K562 (cell line): ENCODE results near the gene C12orf60. TPM values are rescaled to one million over a fixed set of nuclear protein-coding genes. Genes with fewer than 3 reads are reported as not detected.

Source experiments
- ATAC-seq: fragments of 200-7000 bp; cut with Tn5 transposase; 3 replicates; pipeline ENCODE4 v1.9.1; 2020; ENCODE audit warnings: moderate library complexity
- BruUV-seq: library from RNA; stranded (reverse); fragments of 400-500 nt; replicated peaks from 2 replicates; lab custom pipeline; 2021; lab: Mats Ljungman, UMichigan
- CTCF ChIA-PET: fragments of 300-600 bp; formaldehyde crosslinking; extraction: SDS; loops from one replicate; lab custom pipeline; 2021; ENCODE audit warnings: low intra/inter-chr PET ratio; lab: Yijun Ruan, JAX
- POLR2A ChIA-PET: fragments of 300-600, 350-650 bp; sonication (Branson Sonifier 250); formaldehyde crosslinking; extraction: SDS; loops from one replicate; lab custom pipeline; 2021; ENCODE audit warnings: antibody characterized with exemption, inconsistent platforms; lab: Yijun Ruan, JAX
- DNase-seq, 4 experiments: peaks; one replicate each; pipeline versions ENCODE4 v3.0.0 to v3.0.0-alpha.2; 2011 to 2018; ENCODE audit warnings: low spot score in 3 of 4, mixed read lengths in 3 of 4; ENCODE audit errors: extremely low read depth in 1 of 4
- FAIRE-seq: peaks from 2 replicates; lab custom pipeline; 2011; peaks lifted over from hg19 to GRCh38; lab: Jason Lieb, UNC
- H2AFZ ChIP-seq: 2 replicates; pipeline ENCODE4 v1.6.0; 2011; ENCODE audit warnings: low read depth, low read length, control low read depth, inconsistent platforms
- H3K27ac ChIP-seq: fragments of 200-600 bp; 3 replicates; pipeline ENCODE4 v1.8.0; 2011; ENCODE audit warnings: low read depth, mild to moderate bottlenecking, control low read depth, inconsistent platforms, low read length, moderate library complexity, mixed read lengths; ENCODE audit errors: extremely low read depth
- H3K27me3 ChIP-seq, 2 experiments: fragments of 300-600 bp in 1 of 2; 2 replicates in 1 of 2; 3 replicates in 1 of 2; pipeline versions ENCODE4 v1.6.0 to v1.8.0; 2011; ENCODE audit warnings: inconsistent platforms in 2 of 2, low read length in 2 of 2, mild to moderate bottlenecking in 1 of 2, mixed read lengths in 1 of 2, moderate library complexity in 1 of 2; ENCODE audit not compliant: control insufficient read depth in 2 of 2, insufficient read depth in 2 of 2
- H3K36me3 ChIP-seq: fragments of 300-600 bp; 3 replicates; pipeline ENCODE4 v1.8.0; 2011; ENCODE audit warnings: mild to moderate bottlenecking, low read length, inconsistent platforms; ENCODE audit not compliant: control insufficient read depth, insufficient read depth
- H3K4me1 ChIP-seq, 2 experiments: fragments of 200-600 bp in 1 of 2; replicated peaks in 1 of 2; 2 replicates in 1 of 2; 3 replicates in 1 of 2; pipeline versions ENCODE4 v1.5.1 to v1.8.0; 2011; ENCODE audit warnings: inconsistent platforms in 2 of 2, low read length in 2 of 2, mild to moderate bottlenecking in 1 of 2, mixed read lengths in 1 of 2, moderate library complexity in 1 of 2; ENCODE audit not compliant: control insufficient read depth in 2 of 2, insufficient read depth in 2 of 2
- H3K4me2 ChIP-seq: 2 replicates; pipeline ENCODE4 v1.6.1; 2011; ENCODE audit warnings: low read length, control low read depth, inconsistent platforms, mixed read lengths; ENCODE audit not compliant: insufficient read depth
- H3K4me3 ChIP-seq: fragments of 200-600 bp; sonication (generic), shearing (Covaris generic); 2 replicates; pipeline ENCODE4 v1.5.1; 2016; ENCODE audit warnings: control low read depth, inconsistent platforms
- H3K79me2 ChIP-seq: fragments of 200-600 bp; 3 replicates; pipeline ENCODE4 v1.8.0; 2011; ENCODE audit warnings: low read length, inconsistent platforms; ENCODE audit not compliant: control insufficient read depth, insufficient read depth
- H3K9ac ChIP-seq, 2 experiments: 2 replicates each; pipeline versions ENCODE4 v1.6.0 to v1.6.1; 2011; ENCODE audit warnings: low read depth in 2 of 2, low read length in 2 of 2, control low read depth in 1 of 2, inconsistent platforms in 1 of 2, mild to moderate bottlenecking in 1 of 2, mixed read lengths in 1 of 2; ENCODE audit not compliant: insufficient read depth in 1 of 2
- H3K9me1 ChIP-seq: one replicate; pipeline ENCODE4 v1.6.0; 2011; ENCODE audit warnings: inconsistent platforms, mild to moderate bottlenecking, low read length, moderate library complexity; ENCODE audit not compliant: control insufficient read depth, insufficient read depth
- H3K9me3 ChIP-seq: replicated peaks from 2 replicates; pipeline ENCODE4 v1.5.1; 2011; ENCODE audit warnings: low read depth, low read length, inconsistent platforms; ENCODE audit not compliant: control insufficient read depth, insufficient read depth
- H4K20me1 ChIP-seq: replicated peaks from 2 replicates; pipeline ENCODE4 v1.6.1; 2011; ENCODE audit warnings: low read length, inconsistent platforms, mixed read lengths; ENCODE audit not compliant: control insufficient read depth, insufficient read depth
- BCOR ChIP-seq: fragments of 450-650 bp; IDR thresholded peaks from 2 replicates; pipeline ENCODE4 v1.6.1; 2016
- CBFA2T2 ChIP-seq: fragments of 450-650 bp; conservative IDR thresholded peaks from 2 replicates; pipeline ENCODE4 v1.6.1; 2017; ENCODE audit warnings: mild to moderate bottlenecking
- NCOA4 ChIP-seq: fragments of 450-650 bp; IDR thresholded peaks from 2 replicates; pipeline ENCODE4 v1.6.1; 2018; ENCODE audit warnings: mild to moderate bottlenecking; ENCODE audit not compliant: partially characterized antibody
- ZNF174 ChIP-seq: fragments of 250-450 bp; sonication (Bioruptor Pico); IDR thresholded peaks from 2 replicates; pipeline ENCODE4 v1.4.0; 2020; ENCODE audit warnings: mild to moderate bottlenecking
- ZNF507 ChIP-seq: conservative IDR thresholded peaks from 2 replicates; pipeline ENCODE4 v1.6.1; 2017; ENCODE audit warnings: missing genetic modification characterization, missing compliant biosample characterization
- ZNF778 ChIP-seq: fragments of 450-650 bp; formaldehyde crosslinking; IDR thresholded peaks from 2 replicates; pipeline ENCODE4 v1.4.0; 2020; ENCODE audit warnings: mild to moderate bottlenecking, moderate library complexity
- in situ Hi-C: fragments of 300-500 bp; cut with MboI; formaldehyde crosslinking; loops from 4 replicates; pipeline ENCODE4 v1.15.0; 2018; ENCODE audit warnings: inconsistent platforms, mixed read lengths
- intact Hi-C: fragments of 100-400 bp; cut with micrococcal nuclease; formaldehyde crosslinking; loops from 2 replicates; pipeline ENCODE4 v1.14.2; 2022
- polyA plus RNA-seq, 8 experiments: library from polyadenylated mRNA; depleted of rRNA in 4 of 8; stranded (reverse) in 5 of 8; unstranded in 3 of 8; fragments of >200 nt; fragmentation: Nextera tagmentation in 2 of 8; fragmentation: Illumina TruSeq in 1 of 8; extraction: Ambion mirVana in 2 of 8; extraction: Trizol in 1 of 8; gene quantifications; 2 replicates each; pipeline versions ENCODE4 v1.2.1 to v1.2.3, GENCODE V29; 2011 to 2014; ENCODE audit warnings: inconsistent platforms in 1 of 8, missing spikeins in 1 of 8
- total RNA-seq, 7 experiments: library from RNA; depleted of rRNA in 6 of 7; stranded (reverse); fragments of >200 nt in 6 of 7; fragmentation: Illumina TruSeq in 2 of 7; extraction: Trizol in 2 of 7; gene quantifications; 2 replicates each; pipeline versions ENCODE4 v1.2.1 to v1.2.3, GENCODE V29; 2011 to 2021; ENCODE audit warnings: low replicate concordance in 1 of 7
- TF ChIP-seq, protein P1 (sequence below): fragments of 200-800 bp; sonication (Bioruptor generic); IDR thresholded peaks from 2 replicates; pipeline ENCODE4 v1.6.1; 2017; ENCODE audit warnings: missing genetic modification characterization, missing compliant biosample characterization
- TF ChIP-seq, protein P2 (sequence below): IDR thresholded peaks from 3 replicates; pipeline ENCODE4 v1.6.1; 2011; ENCODE audit warnings: borderline replicate concordance, mild to moderate bottlenecking, moderate library complexity; ENCODE audit not compliant: insufficient read length; ENCODE audit errors: extremely low read depth

The C12orf60 gene
- total and polyA plus RNA-seq, 9 of the 15 experiments (the other 6 are each of a cell fraction or from before 2014, with no cell fraction given) = 0.41 to 4.4 (median 2.5) TPM

DNA sequence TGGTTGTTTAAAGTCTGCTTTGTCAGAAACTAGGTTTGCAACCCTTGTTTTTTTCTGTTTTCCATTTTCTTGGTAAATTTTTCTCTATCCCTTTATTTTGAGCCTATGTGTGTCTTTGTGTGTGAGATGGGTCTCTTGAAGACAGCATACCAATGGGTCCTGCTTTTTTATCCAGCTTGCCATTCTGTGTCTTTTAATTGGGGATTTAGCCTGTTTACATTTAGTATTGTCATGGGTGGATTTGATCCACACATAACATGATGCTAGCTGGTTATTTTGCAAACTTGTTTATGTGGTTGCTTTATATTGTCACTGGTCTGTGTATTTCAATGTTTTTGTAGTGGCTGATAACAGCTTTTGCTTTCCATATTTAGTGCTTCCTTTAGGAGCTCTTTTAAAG is 57.0 kb downstream of the C12orf60 start:
- Histone ChIP-seq H3K79me2 (no peaks in the 10 kb centered on the region), H3K9ac (no peak overlapping the region), H3K27me3 (no peaks in the 10 kb centered on the region), H3K4me3 (no peak overlapping the region), H3K36me3 (no peaks in the 10 kb centered on the region), H3K27ac (no peak overlapping the region), H3K9me1 (no peaks in the 10 kb centered on the region), H4K20me1 (no peaks in the 10 kb centered on the region), H3K4me1 (no peaks in the 10 kb centered on the region), H2AFZ (no peak overlapping the region), H3K4me2 (no peak overlapping the region), H3K9me3 (no peaks in the 10 kb centered on the region)
- intact Hi-C loops (no loop called here), in situ Hi-C loops (no loop called here)
- ChIA-PET POLR2A (no interaction called here), CTCF (no interaction called here)
- TF ChIP-seq, protein P1, sequence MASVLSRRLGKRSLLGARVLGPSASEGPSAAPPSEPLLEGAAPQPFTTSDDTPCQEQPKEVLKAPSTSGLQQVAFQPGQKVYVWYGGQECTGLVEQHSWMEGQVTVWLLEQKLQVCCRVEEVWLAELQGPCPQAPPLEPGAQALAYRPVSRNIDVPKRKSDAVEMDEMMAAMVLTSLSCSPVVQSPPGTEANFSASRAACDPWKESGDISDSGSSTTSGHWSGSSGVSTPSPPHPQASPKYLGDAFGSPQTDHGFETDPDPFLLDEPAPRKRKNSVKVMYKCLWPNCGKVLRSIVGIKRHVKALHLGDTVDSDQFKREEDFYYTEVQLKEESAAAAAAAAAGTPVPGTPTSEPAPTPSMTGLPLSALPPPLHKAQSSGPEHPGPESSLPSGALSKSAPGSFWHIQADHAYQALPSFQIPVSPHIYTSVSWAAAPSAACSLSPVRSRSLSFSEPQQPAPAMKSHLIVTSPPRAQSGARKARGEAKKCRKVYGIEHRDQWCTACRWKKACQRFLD = no peak
- TF ChIP-seq ZNF507 (tag) (peak; percentile 71), ZNF778 (CRISPR knock-in tag) (no peak), ZNF174 (no peak), BCOR (no peak), NCOA4 (no peak), CBFA2T2 (no peak)
- TF ChIP-seq, protein P2, sequence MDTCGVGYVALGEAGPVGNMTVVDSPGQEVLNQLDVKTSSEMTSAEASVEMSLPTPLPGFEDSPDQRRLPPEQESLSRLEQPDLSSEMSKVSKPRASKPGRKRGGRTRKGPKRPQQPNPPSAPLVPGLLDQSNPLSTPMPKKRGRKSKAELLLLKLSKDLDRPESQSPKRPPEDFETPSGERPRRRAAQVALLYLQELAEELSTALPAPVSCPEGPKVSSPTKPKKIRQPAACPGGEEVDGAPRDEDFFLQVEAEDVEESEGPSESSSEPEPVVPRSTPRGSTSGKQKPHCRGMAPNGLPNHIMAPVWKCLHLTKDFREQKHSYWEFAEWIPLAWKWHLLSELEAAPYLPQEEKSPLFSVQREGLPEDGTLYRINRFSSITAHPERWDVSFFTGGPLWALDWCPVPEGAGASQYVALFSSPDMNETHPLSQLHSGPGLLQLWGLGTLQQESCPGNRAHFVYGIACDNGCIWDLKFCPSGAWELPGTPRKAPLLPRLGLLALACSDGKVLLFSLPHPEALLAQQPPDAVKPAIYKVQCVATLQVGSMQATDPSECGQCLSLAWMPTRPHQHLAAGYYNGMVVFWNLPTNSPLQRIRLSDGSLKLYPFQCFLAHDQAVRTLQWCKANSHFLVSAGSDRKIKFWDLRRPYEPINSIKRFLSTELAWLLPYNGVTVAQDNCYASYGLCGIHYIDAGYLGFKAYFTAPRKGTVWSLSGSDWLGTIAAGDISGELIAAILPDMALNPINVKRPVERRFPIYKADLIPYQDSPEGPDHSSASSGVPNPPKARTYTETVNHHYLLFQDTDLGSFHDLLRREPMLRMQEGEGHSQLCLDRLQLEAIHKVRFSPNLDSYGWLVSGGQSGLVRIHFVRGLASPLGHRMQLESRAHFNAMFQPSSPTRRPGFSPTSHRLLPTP = no peak
- no TSS peak for BruUV-seq
- DNase-seq = no peak
- FAIRE-seq = no peak
- ATAC-seq = no peak
